BE2C (cell line): Measurements from ENCODE around the gene NUP210L.
"Not testable (repeated sequence)": the region's sequence is repeated elsewhere in the genome, so short reads cannot be mapped to it uniquely, and the experiment has no call there.

Source experiments
- DNase-seq: peaks from one replicate; pipeline ENCODE4 v3.0.0-alpha.2; 2020
- H3K27me3 ChIP-seq: fragments of 250-450 bp; sonication (Bioruptor Pico); 2 replicates; pipeline ENCODE4 v1.5.1; 2020; ENCODE audit warnings: mild to moderate bottlenecking
- H3K36me3 ChIP-seq: fragments of 250-450 bp; sonication (Bioruptor Pico); 2 replicates; pipeline ENCODE4 v1.5.1; 2020; ENCODE audit warnings: mild to moderate bottlenecking
- H3K4me1 ChIP-seq: fragments of 250-450 bp; sonication (Bioruptor Pico); 2 replicates; pipeline ENCODE4 v1.5.1; 2020
- H3K4me3 ChIP-seq: 2 replicates; pipeline ENCODE4 v1.5.1; 2011; ENCODE audit warnings: low read depth, low read length
- H3K9me3 ChIP-seq: fragments of 250-450 bp; sonication (Bioruptor Pico); 2 replicates; pipeline ENCODE4 v1.5.1; 2020
- TF ChIP-seq, protein P1 (sequence below): IDR thresholded peaks from 2 replicates; pipeline ENCODE4 v1.5.1; 2012; ENCODE audit warnings: mild to moderate bottlenecking, low read depth, low read length

NUP210L gene

GRCh38 chr1:154154053-154154452 is 820 bp downstream of the NUP210L start:
- no peaks in the 10 kb centered on the region; the same call in 1 of the 2 replicates for H3K9me3 ChIP-seq
- H3K4me3 ChIP-seq: no peak overlapping the region
- H3K4me1 ChIP-seq: no peaks in the 10 kb centered on the region
- no peaks in the 10 kb centered on the region for H3K27me3 ChIP-seq
- no peak for DNase-seq
- peaks cover 36% of the 10 kb centered on the region for H3K36me3 ChIP-seq
- TF ChIP-seq, protein P1, sequence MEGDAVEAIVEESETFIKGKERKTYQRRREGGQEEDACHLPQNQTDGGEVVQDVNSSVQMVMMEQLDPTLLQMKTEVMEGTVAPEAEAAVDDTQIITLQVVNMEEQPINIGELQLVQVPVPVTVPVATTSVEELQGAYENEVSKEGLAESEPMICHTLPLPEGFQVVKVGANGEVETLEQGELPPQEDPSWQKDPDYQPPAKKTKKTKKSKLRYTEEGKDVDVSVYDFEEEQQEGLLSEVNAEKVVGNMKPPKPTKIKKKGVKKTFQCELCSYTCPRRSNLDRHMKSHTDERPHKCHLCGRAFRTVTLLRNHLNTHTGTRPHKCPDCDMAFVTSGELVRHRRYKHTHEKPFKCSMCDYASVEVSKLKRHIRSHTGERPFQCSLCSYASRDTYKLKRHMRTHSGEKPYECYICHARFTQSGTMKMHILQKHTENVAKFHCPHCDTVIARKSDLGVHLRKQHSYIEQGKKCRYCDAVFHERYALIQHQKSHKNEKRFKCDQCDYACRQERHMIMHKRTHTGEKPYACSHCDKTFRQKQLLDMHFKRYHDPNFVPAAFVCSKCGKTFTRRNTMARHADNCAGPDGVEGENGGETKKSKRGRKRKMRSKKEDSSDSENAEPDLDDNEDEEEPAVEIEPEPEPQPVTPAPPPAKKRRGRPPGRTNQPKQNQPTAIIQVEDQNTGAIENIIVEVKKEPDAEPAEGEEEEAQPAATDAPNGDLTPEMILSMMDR: no peak

GRCh38 chr1:154151311-154151710 is 3.6 kb downstream of the NUP210L start:
- TF ChIP-seq, protein P1: no peak
- Histone ChIP-seq H3K4me3 (no peak overlapping the region), H3K27me3 (no peaks in the 10 kb centered on the region), H3K9me3 (no peaks in the 10 kb centered on the region; the same call in 1 of the 2 replicates), H3K36me3 (peaks cover 19% of the 10 kb centered on the region), H3K4me1 (no peaks in the 10 kb centered on the region)
- DNase-seq: no peak

DNA sequence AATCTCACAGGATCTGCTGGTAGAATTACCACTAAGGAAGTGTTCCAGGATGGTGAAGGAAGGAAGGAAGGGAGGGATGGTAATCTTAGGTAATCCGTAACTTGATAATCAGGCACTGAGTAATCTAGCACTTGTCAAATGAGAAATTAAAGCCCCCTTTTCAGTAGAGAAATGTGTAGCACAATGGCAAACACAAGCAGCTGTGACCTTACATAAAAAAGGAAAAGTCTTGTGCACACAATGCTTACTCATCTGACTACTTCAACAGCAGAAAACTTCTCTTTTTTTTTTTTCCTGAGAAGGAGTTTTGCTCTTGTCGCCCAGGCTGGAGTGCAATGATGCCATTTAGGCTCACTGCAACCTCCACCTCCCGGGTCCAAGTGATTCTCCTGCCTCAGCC is 6.1 kb downstream of the NUP210L start:
- H3K27me3 ChIP-seq: no peaks in the 10 kb centered on the region
- no peaks in the 10 kb centered on the region; the same call in 1 of the 2 replicates for H3K9me3 ChIP-seq
- no peak for DNase-seq
- no peak overlapping the region for H3K4me3 ChIP-seq
- H3K4me1 ChIP-seq: no peaks in the 10 kb centered on the region
- H3K36me3 ChIP-seq: no peaks in the 10 kb centered on the region
- TF ChIP-seq, protein P1: no peak

DNA sequence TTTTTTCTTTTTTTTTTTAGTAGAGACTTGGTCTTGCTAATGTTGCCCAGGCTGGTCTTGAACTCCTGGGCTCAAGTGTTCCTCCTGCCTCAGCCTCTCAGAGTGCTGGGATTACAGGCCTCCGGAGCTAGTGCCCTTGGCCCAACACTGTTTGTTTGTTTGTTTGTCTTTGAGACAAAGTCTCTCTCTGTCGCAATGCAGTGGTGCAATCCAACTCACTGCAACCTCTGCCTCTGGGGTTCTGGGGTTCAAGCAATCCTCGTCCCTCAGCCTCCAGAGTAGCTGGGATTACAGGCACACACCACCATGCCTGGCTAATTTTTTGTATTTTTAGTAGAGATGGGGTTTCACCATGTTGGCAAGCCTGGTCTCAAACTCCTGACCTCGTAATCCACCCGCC is 7.4 kb downstream of the NUP210L start:
- not testable (repeated sequence) for H3K27me3 ChIP-seq, H3K9me3 ChIP-seq, DNase-seq, H3K4me3 ChIP-seq, H3K36me3 ChIP-seq, H3K4me1 ChIP-seq

GRCh38 chr1:154145986-154146385 is 8.9 kb downstream of the NUP210L start:
- H3K9me3 ChIP-seq: no peaks in the 10 kb centered on the region; the same call in 1 of the 2 replicates
- no peaks in the 10 kb centered on the region for H3K36me3 ChIP-seq
- H3K4me3 ChIP-seq: no peak overlapping the region
- TF ChIP-seq, protein P1: peak; percentile 52
- H3K4me1 ChIP-seq: no peaks in the 10 kb centered on the region
- no peak for DNase-seq
- H3K27me3 ChIP-seq: no peaks in the 10 kb centered on the region

- TF ChIP-seq, protein P1: no peak
- no peak overlapping the region for H3K4me3 ChIP-seq
- no peaks in the 10 kb centered on the region for H3K36me3 ChIP-seq
- no peaks in the 10 kb centered on the region for H3K27me3 ChIP-seq
- no peaks in the 10 kb centered on the region for H3K4me1 ChIP-seq
- no peaks in the 10 kb centered on the region for H3K9me3 ChIP-seq
- no peak for DNase-seq
These were observed 12.5 kb downstream of the NUP210L start for GRCh38 chr1:154142358-154142757.

- TF ChIP-seq, protein P1: no peak
- no peaks in the 10 kb centered on the region for H3K36me3 ChIP-seq
- no peaks in the 10 kb centered on the region for H3K27me3 ChIP-seq
- no peaks in the 10 kb centered on the region for H3K9me3 ChIP-seq
- DNase-seq: no peak
- H3K4me3 ChIP-seq: no peak overlapping the region
- H3K4me1 ChIP-seq: no peaks in the 10 kb centered on the region
These were observed 13.6 kb downstream of the NUP210L start for GRCh38 chr1:154141240-154141639.
